ENCODE data around the gene KLHL1.
"Not testable (repeated sequence)": the region's sequence is repeated elsewhere in the genome, so short reads cannot be mapped to it uniquely, and the experiment has no call there.

KLHL1 gene, protein sequence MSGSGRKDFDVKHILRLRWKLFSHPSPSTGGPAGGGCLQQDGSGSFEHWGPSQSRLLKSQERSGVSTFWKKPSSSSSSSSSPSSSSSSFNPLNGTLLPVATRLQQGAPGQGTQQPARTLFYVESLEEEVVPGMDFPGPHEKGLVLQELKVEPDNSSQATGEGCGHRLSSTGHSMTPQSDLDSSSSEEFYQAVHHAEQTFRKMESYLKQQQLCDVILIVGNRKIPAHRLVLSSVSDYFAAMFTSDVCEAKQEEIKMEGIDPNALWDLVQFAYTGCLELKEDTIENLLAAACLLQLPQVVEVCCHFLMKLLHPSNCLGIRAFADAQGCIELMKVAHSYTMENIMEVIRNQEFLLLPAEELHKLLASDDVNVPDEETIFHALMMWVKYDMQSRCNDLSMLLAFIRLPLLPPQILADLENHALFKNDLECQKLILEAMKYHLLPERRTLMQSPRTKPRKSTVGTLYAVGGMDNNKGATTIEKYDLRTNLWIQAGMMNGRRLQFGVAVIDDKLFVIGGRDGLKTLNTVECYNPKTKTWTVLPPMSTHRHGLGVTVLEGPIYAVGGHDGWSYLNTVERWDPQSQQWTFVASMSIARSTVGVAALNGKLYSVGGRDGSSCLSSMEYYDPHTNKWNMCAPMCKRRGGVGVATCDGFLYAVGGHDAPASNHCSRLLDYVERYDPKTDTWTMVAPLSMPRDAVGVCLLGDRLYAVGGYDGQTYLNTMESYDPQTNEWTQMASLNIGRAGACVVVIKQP

DNA sequence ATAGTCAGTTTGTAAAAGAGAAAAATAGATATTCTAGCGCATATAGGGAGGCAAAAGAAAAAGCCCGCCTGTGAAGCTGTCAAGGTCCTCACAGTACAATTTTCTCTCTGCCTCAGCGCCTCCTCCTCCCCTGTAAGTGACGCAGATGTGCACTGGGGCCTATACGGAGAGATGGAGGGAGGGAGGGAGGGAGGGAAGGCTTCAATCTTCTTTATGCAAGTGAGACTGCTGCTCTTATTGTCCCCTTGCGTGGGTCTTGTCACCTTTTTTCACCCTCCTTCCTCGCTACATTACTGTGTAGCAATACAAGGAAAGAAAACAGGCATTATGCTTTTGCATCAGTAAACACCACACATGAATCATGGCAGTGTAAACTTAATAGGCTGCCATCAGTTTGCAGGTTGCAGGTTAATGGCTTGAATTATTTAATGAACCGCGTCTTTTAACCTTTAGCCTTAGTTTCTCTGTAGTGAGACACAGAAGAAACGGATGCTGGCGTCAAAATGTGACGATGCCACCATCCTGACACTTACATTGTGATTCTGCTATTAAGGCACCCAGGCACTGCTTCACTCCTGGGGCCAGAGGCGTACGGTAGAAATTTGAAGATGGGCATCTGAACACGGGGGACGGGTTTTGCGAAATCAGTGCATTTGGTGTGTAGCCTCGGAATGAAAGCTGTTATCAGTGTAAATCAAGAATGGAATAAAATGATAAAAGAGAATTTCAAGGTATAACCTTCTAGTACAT, at the start of gene KLHL1:
Gene KLHL1 (minus strand): TSS at position 97 of the 750 bp plus-strand sequence. CDS start 753 bp downstream, outside the sequence.
- no peak for DNase-seq

DNA sequence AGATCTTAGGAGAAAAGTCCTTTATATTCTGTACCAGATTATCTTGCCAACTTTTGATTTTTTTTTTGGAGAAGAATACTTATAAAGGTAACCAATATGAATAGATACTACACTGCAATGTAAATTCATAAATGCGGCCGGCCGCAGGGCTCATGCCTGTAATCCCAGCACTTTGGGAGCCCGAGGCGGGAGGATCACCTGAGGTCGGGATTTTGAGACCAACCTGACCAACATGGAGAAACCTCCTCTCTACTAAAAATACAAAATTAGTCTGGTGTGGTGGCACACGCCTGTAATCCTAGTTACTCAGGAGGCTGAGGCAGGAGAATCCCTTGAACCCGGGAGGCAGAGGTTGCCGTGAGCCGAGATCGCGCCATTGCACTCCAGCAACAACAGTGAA, 34.4 kb upstream of the KLHL1 start:
- not testable (repeated sequence) for DNase-seq

DNA sequence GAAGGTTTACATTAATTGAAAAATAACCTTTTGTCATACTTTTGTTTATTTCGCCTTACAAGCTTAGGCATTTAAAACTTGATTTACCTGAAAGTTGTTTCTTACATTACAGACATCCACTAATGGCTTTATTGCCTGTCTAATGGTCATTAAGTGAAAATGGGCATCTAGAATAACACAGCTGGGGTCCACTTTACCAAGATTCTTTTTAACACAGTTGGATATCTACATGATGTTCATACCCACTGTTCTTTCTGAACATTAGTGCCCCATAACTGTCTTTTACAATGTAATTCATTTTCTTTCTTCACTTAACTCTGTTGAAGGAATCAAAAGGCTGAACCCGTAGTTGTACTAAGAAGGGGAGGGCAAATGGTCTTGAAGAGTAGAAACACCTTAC, 19.8 kb upstream of the KLHL1 start:
- DNase-seq, result no peak

DNA sequence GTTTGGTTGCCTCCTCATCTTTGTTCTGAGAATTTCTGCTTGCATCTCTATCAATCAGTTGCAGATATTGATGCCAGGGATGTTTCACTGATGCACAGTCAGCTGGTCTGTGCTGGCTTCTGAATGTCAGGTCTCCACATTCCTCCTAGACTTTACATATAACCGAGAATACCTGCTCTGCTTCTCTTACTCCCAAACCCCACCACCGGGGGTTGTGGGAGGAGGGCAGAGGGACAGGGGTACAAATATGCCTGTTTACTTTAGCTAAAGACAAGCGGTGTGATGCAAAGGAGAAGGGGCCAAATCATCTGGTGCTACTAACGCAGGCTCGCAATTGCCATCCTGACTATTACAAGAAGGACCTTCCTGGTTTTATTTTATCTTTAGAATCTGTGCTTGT, 17.4 kb upstream of the KLHL1 start:
- DNase-seq, result no peak

DNA sequence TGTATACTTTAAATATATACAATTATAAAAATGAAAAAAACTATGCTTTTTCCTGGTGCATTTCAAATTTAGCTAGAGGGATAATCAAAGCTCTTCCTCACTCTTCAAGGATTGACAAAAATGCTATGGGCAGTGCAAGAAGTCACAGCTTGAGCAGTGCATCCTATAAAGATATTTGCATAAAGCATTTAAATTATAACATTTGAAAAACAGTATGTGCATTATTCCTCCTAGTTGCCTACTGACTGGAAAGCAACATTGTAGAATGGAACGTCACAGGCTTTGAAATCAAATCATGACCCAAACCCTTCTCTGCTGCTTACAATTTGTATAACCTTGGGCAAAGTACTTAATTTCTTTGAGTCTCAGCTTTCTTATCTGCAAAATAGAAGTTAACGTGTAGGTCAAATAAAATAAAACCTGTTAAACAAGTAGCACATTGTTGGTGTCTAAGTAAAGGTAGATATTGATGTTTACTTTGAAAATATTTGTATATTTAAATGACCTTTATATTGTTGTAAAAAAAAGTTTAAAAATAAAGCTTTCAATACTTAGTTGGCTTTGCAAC, 9.2 kb upstream of the KLHL1 start:
- DNase-seq, result no peak

DNA sequence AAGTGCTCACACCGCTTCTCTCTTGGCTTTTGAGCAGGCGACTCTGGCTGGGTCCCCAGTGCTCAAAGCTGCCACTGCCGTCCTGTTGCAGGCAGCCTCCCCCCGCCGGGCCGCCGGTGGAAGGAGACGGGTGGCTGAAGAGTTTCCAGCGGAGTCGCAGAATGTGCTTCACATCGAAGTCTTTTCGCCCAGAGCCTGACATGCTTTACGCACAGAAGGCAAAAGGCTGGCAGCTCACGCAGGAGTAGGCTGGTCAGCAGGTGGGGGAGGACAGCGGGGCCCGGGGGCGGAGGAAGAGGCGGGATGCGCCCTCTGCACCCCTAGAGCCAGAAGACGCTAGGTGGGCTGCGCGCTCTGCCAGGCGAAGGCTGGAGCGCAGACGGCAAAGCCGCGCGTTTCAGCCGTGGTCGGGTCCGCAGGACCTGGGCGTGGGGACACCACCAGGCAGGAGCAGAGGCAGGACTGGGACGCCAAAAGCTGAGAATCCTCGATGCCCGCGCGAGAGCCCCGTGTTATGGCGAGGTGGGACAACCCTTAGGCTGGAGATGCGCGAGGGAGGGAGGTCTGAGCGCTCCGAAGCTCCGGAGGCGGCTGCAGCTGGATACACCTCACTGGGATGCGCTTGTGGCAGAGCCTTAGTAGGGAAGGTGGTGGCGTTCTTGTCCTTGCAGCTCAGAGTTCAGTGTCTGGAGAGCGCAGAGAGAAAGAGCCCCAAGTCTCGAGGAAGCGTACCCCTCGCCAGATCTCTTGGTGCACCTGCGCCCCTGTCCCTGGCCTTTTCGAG, 562 bp downstream of the KLHL1 start, which contains the start of gene ATXN8OS:
Gene ATXN8OS (plus strand): TSS at position 329 of the 784 bp plus-strand sequence.
- DNase-seq, result no peak

DNA sequence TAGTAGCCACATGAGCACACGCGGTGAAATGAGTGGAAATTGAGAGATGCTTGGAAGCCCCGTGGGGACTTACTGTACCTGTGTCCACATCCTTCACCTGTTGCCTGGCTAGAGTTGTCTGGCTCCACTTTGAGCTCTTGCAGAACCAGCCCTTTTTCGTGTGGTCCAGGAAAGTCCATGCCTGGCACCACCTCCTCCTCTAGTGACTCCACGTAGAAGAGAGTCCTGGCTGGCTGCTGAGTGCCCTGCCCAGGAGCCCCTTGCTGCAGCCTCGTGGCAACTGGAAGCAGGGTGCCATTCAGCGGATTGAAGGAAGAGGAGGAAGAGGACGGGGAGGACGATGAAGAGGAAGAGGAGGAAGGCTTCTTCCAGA, 1.1 kb downstream of the KLHL1 start:
- no peak for DNase-seq

DNA sequence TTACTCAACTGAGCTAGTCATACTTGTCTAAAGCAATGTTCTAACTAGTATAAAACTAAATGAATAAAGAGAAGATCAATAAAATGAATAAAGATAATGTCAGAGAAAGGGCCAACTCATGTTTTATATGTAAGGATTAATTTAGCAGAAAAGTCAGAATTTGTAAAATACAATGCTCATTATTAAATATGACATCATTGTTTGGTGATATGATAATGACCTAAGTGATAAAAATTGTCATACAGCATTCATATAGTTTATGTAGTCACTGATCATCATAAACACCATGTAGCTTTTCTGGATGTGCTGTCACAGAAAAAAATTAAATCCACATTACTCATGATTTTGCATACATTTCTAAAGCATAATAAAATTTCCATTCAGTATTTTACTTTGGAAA, 3.8 kb downstream of the KLHL1 start:
- DNase-seq, result no peak

DNA sequence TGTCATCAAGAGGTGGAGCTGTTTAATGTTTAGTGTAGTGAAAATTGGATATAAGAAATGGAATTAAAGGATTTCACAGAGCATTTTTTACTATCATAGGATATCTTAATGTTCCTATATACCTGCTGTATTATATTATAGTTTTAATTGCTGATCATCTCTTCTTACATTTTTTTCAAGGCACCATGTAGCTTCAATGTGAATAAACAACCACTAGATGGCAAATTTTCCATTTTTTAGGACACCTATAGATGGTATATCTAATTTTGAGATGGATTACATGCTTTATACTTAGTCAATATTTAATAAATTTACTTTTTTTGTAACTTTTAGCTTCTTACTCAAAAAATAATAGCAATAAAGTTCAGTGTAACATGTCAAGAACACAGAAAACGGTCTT, 9.6 kb downstream of the KLHL1 start:
- no peak for DNase-seq

DNA sequence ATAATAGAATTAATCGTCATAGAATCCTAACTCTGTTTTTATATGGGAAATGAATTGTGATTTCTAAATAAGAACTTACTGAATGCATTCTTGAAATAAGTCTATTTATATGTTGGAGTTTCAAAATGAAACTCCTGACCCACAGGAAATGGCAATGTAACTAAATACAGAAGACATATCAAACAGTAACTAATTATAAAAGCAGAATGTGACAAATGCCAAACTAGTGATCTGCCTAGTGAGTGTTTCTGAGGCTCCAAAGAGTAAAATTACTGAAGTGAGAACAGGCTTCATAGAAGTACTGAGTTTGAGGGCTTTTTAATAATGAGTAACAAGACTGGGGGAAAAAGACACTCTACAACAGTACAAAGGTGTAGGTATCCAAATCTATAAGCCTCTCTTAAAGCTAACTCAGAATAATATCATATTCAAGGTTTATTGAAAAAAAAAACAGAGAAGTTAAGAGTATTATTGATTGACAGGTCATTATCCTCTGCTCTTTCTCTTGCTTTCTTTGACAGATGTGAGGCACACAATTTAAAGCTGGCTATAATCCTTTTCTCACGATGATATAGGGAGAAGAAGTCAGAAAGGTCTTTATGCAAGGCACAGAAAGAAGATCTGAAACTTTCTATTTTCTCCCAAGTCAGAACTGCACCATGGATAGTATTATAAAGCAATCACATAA, 18.1 kb downstream of the KLHL1 start:
- no peak for DNase-seq

DNA sequence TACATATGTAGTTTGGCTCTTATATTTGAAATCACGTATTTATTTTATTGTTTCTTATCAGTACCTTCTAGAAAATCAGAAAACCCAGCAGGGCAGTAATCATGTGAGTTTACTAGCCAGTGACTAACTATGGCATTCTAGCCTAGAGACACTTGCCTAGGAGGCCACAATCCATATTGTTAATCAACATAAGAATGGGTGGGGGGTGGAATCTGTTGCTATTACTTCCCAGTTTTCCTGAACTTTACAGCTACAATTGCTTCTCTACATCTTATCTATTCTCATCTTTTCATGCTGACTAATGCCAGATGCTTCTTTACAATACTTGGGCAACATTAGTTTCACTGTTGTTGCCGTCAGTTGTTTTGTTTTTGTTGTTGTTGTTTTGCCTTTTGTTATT, 19.3 kb downstream of the KLHL1 start:
- DNase-seq, result no peak

DNA sequence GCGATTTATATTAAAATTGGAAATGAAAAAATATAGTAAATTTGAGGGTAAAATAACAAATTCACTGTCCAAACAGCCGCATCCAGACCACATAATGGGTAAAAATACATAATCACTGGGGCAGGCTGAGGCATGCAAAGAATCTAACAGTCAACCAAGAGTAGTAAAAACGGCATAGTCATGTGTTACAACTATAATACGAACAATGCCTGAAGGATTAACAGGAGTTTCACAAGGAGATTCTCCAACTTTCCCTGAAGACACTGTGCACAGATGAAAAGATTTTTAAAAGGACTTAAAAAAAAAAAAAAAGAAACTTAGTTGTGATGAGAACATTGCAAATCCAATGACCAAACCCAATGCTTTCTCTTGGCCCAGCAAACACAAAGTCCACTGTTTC, 21.0 kb downstream of the KLHL1 start:
- no peak for DNase-seq

DNA sequence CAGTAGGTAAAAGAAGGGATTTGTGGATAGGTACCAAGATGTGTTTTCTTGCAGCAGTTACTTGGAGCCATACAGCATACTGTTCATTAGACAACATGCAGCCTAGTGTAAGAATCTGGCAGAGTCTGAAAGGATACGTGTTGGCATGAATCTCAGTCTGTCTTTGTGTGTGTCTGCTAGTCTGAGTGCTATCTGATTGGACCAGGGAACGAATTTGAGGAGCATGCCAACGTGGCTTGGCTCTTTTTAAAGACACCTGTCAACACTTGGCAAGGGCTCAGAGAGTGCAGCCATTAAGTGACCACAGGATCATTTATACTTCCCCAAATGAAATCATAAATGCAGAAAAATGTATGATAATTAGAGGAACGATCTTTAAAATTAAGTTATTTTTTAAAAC, 28.2 kb downstream of the KLHL1 start:
- no peak for DNase-seq

DNA sequence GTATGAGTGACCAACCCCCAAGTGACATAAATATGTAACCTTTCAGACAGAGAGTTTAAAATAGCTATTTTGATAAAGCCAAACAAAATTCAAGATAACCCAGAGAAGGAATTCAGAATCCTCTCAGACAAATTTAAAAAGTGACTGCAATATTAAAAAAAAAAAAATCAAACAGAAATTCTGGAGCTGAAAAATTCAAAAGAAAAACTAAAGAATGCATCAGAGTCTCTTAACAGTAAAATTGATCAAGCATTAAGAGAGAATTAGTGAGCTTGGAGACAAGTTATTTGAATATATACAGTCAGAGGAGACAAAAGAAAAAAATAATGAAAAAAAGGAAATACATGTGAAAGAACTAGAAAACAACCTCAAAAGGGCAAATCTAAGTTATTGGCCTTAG, 53.7 kb downstream of the KLHL1 start:
- DNase-seq, result no peak

DNA sequence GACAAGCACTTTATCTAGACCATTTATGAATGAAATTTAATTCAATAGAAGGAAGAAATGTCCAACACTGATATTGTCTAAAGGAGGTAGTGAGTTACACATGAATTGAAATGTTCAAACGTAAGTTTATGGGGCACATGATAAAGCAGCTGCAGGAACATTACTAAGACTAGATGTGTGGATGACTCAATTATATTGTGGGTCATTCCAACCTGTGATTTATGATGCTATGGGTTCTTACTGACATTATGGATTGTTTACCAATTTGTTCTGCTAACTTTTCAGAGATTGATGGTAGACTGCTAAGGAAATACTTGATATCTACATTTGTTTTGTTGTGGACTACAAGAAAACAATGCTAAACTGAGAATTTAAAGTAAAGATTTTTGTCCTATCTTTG, 56.7 kb downstream of the KLHL1 start:
- no peak for DNase-seq

DNA sequence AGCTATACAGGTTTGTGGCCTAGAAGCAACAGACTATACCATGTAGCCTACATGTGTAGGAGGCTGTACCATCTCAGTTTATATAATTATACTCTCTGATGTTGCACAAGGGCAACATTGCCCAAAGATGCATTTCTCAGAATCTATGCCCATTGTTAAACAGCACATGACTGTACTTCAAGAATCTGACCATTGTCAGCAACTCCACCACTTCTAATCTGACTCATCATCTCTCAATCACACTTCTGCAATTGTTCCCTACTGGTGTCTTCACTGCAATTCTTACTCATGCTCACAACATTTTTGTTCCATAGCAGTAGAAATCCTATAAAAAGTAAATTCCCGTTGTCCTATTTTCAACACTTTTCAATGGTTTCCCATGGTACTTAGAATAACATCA, 64.6 kb downstream of the KLHL1 start:
- DNase-seq, result no peak

DNA sequence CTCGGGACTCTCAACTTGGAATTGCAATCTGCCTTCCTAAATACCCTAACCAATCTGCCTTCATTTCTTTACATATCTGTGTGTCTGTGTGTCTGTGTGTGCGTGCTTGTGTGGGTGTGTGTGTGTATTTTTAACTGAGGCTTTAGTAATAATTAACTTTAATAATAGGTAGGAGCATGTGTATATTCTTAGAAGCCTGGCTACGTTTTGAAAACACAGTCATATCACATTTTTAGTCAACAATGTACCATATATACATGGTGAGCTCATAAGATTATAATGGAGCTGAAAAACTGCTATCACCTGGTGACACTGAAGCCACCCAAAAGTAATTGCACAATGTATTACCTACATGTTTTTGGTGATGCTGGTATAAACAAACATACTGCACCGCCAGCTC, 66.1 kb downstream of the KLHL1 start:
- no peak for DNase-seq

DNA sequence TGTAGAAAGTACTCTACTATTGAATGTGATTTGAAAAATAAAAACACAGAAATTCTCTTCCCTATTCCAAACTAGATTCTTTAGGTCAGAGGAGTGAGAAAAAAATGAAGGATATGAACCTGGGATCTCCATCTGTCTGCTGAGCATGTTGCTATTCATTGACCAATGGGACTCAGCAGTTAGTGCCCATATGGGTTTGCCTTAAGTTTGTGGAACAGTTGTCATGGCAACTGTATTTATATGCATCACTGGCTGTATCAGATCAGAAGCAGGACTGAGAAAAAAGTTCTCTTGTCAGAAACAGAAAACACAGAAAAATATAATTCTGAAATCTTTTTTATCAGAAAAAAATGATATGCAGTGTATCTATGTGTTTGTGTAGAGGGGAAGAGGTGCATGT, 74.0 kb downstream of the KLHL1 start:
- DNase-seq, result no peak

DNA sequence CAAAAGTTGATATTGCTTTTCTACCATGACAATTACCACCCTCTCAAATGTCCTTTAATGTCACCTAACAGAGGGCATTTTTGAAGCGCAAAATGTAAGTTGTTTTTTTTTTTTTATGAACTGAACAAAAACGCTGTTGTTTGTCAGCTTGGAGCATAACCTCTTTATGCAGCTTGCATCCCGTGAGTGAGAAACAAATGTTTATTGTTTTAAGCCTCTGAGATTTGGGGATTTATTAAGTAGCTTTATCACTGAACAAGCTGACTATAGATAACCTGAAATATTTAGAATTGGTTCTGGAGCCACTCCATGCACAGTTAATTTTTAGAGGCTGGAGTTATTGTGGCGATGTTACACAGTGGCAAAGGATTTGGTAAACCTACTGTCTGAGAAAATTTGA, 80.7 kb downstream of the KLHL1 start:
- no peak for DNase-seq

DNA sequence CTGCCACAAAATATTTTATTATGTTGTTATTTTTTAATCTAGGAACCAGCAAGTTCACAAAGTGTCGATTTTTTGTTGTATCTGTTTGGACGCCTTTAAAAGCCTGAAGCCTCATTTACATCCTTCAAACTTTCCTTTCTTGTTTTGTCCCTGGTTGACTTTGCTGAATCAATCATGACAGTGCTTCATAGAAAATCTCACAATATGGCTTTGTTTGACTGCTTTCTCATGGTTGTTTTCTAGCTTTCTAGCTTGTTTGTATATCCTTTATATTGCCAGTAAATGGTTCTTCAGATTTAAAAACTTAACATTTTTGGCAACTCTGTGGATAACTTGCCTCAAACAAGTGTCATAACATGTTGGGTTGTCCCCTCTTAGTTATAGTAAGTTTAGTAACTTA, 84.7 kb downstream of the KLHL1 start:
- no peak for DNase-seq

DNA sequence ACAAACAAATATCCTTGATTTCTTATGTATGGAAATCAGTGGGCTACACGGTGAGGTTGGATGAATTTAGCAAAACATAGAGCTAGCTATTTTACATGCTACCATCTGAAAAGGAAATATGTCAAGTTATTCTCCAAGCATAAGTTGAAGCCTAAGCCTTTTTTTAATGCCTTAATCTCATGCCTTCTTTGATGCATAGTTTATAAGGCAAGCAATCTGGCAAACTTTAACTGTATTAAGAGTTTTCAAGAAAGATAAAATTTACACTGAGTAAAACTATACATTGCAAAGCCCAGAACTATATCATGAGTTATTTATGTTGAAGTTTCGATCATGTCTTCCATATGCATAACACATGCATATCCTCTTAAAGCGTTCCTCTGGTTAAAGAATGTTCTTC, 85.6 kb downstream of the KLHL1 start:
- DNase-seq, result no peak

DNA sequence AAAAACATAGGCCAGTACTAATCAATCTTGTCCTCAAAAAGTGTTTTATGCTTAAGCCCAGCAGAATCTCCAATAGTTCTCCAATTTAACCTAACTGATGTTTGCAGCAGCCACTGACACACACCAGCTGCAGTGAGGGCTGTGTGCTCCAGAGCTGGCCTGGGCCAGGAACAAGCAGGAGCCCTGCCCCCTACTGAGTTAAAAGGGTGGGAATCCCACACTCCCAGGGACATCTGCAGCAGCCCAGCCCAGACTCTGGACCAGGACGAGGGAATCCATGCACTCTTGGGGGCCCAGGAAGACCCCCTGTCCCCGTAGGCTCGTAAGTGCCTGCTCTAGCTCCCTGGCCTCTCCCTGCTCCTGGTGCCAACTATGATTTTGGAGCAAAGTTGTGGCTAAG, 92.1 kb downstream of the KLHL1 start:
- no peak for DNase-seq
